HCT116 (cell line): ENCODE measurements around the gene MFRP. TPM values are rescaled to one million over a fixed set of nuclear protein-coding genes. Genes with fewer than 3 reads are reported as not detected.
A peak's percentile ranks its signal among the peaks of the same experiment; 100 is the strongest.

Source experiments
- ATAC-seq: fragments of 200-7000 bp; cut with Tn5 transposase; 2 replicates; pipeline ENCODE4 v1.9.1; 2020; ENCODE audit warnings: mild to moderate bottlenecking, moderate library complexity
- BruUV-seq: library from RNA; stranded (reverse); fragments of 400-500 nt; replicated peaks from 2 replicates; lab custom pipeline; 2021; lab: Mats Ljungman, UMichigan
- CTCF ChIA-PET: fragments of 300-600 bp; sonication (Branson Sonifier 250); formaldehyde crosslinking; loops from one replicate; lab custom pipeline; 2021; ENCODE audit warnings: antibody characterized with exemption; lab: Charles Lee
- POLR2A ChIA-PET: fragments of 300-600, 350-600 bp; sonication (Branson Sonifier 250); formaldehyde crosslinking; loops from one replicate; lab custom pipeline; 2021; ENCODE audit warnings: antibody characterized with exemption; lab: Charles Lee
- RAD21 ChIA-PET, 2 experiments: fragments of 300-600 bp; sonication (Branson Sonifier 250); formaldehyde crosslinking; loops; one replicate each; lab custom pipeline; 2023; ENCODE audit warnings: low total read pairs in 2 of 2; ENCODE audit not compliant: uncharacterized antibody in 2 of 2, unreplicated experiment in 2 of 2, low non-redundant PET in 1 of 2; lab: Charles Lee
- DNase-seq: peaks from one replicate; pipeline ENCODE4 v3.0.0-alpha.2; 2010; ENCODE audit warnings: low read depth, low spot score
- H2AFZ ChIP-seq: fragments of 200-600 bp; shearing (Covaris generic), sonication (generic); 2 replicates; pipeline ENCODE4 v1.6.1; 2017; ENCODE audit warnings: low read depth, mixed run types, mixed read lengths, antibody characterized with exemption, low read length; ENCODE audit not compliant: poor library complexity, severe bottlenecking
- H3K27ac ChIP-seq: 2 replicates; pipeline ENCODE4 v1.5.1; 2012; ENCODE audit warnings: low read depth, low read length
- H3K27me3 ChIP-seq: fragments of 200-600 bp; sonication (generic); 2 replicates; pipeline ENCODE4 v1.6.1; 2016; ENCODE audit warnings: mixed run types, low read length, mixed read lengths; ENCODE audit not compliant: insufficient read depth
- H3K36me3 ChIP-seq, 2 experiments: fragments of 200-500 bp in 1 of 2; fragments of 200-600 bp in 1 of 2; sonication (Bioruptor generic) in 1 of 2; sonication (generic) in 1 of 2; 2 replicates each; pipeline versions ENCODE4 v1.5.1 to v1.6.1; 2014 to 2016; ENCODE audit warnings: low read length in 2 of 2, inconsistent platforms in 1 of 2, mixed read lengths in 1 of 2, mixed run types in 1 of 2; ENCODE audit not compliant: insufficient read depth in 2 of 2, control insufficient read depth in 1 of 2
- H3K4me1 ChIP-seq, 2 experiments: fragments of 200-600 bp in 1 of 2; sonication (generic) in 1 of 2; 2 replicates each; pipeline versions ENCODE4 v1.5.1 to v1.6.1; 2012 to 2017; ENCODE audit warnings: low read length in 2 of 2, inconsistent platforms in 1 of 2, mild to moderate bottlenecking in 1 of 2, mixed read lengths in 1 of 2, mixed run types in 1 of 2, moderate library complexity in 1 of 2; ENCODE audit not compliant: insufficient read depth in 2 of 2, control insufficient read depth in 1 of 2
- H3K4me2 ChIP-seq: fragments of 200-600 bp; sonication (generic); 2 replicates; pipeline ENCODE4 v1.6.1; 2017; ENCODE audit warnings: mixed run types, low read length, mixed read lengths
- H3K4me3 ChIP-seq, 2 experiments: fragments of 200-600 bp in 1 of 2; sonication (generic) in 1 of 2; replicated peaks in 1 of 2; 2 replicates each; pipeline ENCODE4 v1.5.1; 2011 to 2016; ENCODE audit warnings: low read length in 2 of 2, control low read depth in 1 of 2, low read depth in 1 of 2, mild to moderate bottlenecking in 1 of 2, mixed read lengths in 1 of 2, mixed run types in 1 of 2
- H3K79me2 ChIP-seq: fragments of 200-600 bp; sonication (generic); 2 replicates; pipeline ENCODE4 v1.6.1; 2017; ENCODE audit warnings: mild to moderate bottlenecking, mixed run types, low read length, moderate library complexity, mixed read lengths; ENCODE audit not compliant: insufficient read depth
- H3K9ac ChIP-seq: fragments of 200-600 bp; sonication (generic); 2 replicates; pipeline ENCODE4 v1.6.1; 2016; ENCODE audit warnings: low read length, mixed read lengths
- H3K9me2 ChIP-seq: fragments of 200-600 bp; sonication (generic), shearing (Covaris generic); 2 replicates; pipeline ENCODE4 v1.6.1; 2017; ENCODE audit warnings: mixed run types, mild to moderate bottlenecking, moderate library complexity; ENCODE audit not compliant: insufficient read depth
- H3K9me3 ChIP-seq, 2 experiments: fragments of 200-500 bp in 1 of 2; fragments of 200-600 bp in 1 of 2; sonication (Bioruptor generic) in 1 of 2; sonication (generic) in 1 of 2; 2 replicates each; pipeline ENCODE4 v1.6.1; 2014 to 2017; ENCODE audit warnings: low read length in 2 of 2, mixed read lengths in 2 of 2, inconsistent platforms in 1 of 2, low read depth in 1 of 2, mild to moderate bottlenecking in 1 of 2, mixed run types in 1 of 2, moderate library complexity in 1 of 2; ENCODE audit not compliant: control insufficient read depth in 1 of 2, insufficient read depth in 1 of 2
- H4K20me1 ChIP-seq: fragments of 200-600 bp; sonication (generic), shearing (Covaris generic); 2 replicates; pipeline ENCODE4 v1.6.1; 2017; ENCODE audit warnings: mixed run types, mild to moderate bottlenecking, moderate library complexity; ENCODE audit not compliant: insufficient read depth
- CEBPB ChIP-seq: IDR thresholded peaks from 2 replicates; pipeline ENCODE4 v1.6.1; 2012; ENCODE audit warnings: low read depth
- ELF1 ChIP-seq: IDR thresholded peaks from 2 replicates; pipeline ENCODE4 v1.6.1; 2012; ENCODE audit warnings: low read depth, borderline replicate concordance
- EZH2 ChIP-seq: fragments of 200-600 bp; sonication (generic); IDR thresholded peaks from 2 replicates; pipeline ENCODE4 v1.6.1; 2017; ENCODE audit warnings: antibody characterized with exemption, mixed run types
- POLR2A ChIP-seq: IDR thresholded peaks from 2 replicates; pipeline ENCODE4 v1.7.0; 2011; ENCODE audit warnings: borderline replicate concordance; ENCODE audit not compliant: insufficient read depth, insufficient read length; ENCODE audit errors: extremely low read depth
- POLR2AphosphoS5 ChIP-seq: IDR thresholded peaks from 2 replicates; pipeline ENCODE4 v1.6.1; 2011; ENCODE audit warnings: mild to moderate bottlenecking, low read depth, low read length, moderate library complexity
- RAD21 ChIP-seq: IDR thresholded peaks from 2 replicates; pipeline ENCODE4 v1.6.1; 2012; ENCODE audit warnings: low read depth, mild to moderate bottlenecking
- YY1 ChIP-seq: IDR thresholded peaks from 2 replicates; pipeline ENCODE4 v1.6.1; 2011; ENCODE audit warnings: low read length, low read depth, moderate library complexity, mild to moderate bottlenecking; ENCODE audit not compliant: insufficient replicate concordance; ENCODE audit errors: extremely low read depth
- ZBTB33 ChIP-seq: IDR thresholded peaks from 2 replicates; pipeline ENCODE4 v1.6.1; 2011; ENCODE audit warnings: mild to moderate bottlenecking, low read length, moderate library complexity; ENCODE audit not compliant: insufficient replicate concordance; ENCODE audit errors: extremely low read depth
- ZFX ChIP-seq: fragments of 450-650 bp; IDR thresholded peaks from 2 replicates; pipeline ENCODE4 v1.6.1; 2017
- intact Hi-C: fragments of 100-400 bp; cut with micrococcal nuclease; formaldehyde crosslinking; loops from 2 replicates; pipeline ENCODE4 v1.10.0; 2022
- total RNA-seq: library from RNA; stranded (reverse); gene quantifications from one replicate; pipeline ENCODE4 v1.2.1, GENCODE V29; 2021; ENCODE audit not compliant: unreplicated experiment
- TF ChIP-seq, protein P1 (sequence below): IDR thresholded peaks from 2 replicates; pipeline ENCODE4 v1.6.1; 2012; ENCODE audit warnings: low read depth
- TF ChIP-seq, protein P2 (sequence below), 3 experiments: fragments of 200-600 bp in 1 of 3; sonication (generic) in 1 of 3; IDR thresholded peaks in 2 of 3; conservative IDR thresholded peaks in 1 of 3; 2 replicates each; pipeline ENCODE4 v1.5.1; 2012 to 2017; ENCODE audit warnings: low read depth in 2 of 3, low read length in 2 of 3, antibody characterized with exemption in 1 of 3, borderline replicate concordance in 1 of 3, control low read depth in 1 of 3, mild to moderate bottlenecking in 1 of 3, mixed read lengths in 1 of 3, mixed run types in 1 of 3, moderate library complexity in 1 of 3; ENCODE audit not compliant: insufficient read depth in 1 of 3

Gene MFRP
- total RNA-seq, 1 experiment from 2014 or later, result not detected

- H3K4me1 ChIP-seq, result peaks cover 19 to 39% of the 10 kb centered on the region in 2 experiments
- no peak overlapping the region for H3K4me2 ChIP-seq
- no peaks in the 10 kb centered on the region for H3K27me3 ChIP-seq
- CTCF ChIA-PET, result interaction anchor here (0.5 to 7.5 kb wide), 11 partner anchors 9 to 732 kb away, joined by 3 to 54 read pairs (median 5); partner anchors contain the start of genes CBL, DPAGT1 and NLRX1
- H3K79me2 ChIP-seq, result no peaks in the 10 kb centered on the region
- POLR2A ChIA-PET, result interaction anchor here (1.4 kb wide), 1 partner anchor 36 kb away, joined by 3 read pairs; no protein-coding TSS in a partner anchor
- TF ChIP-seq, protein P1, sequence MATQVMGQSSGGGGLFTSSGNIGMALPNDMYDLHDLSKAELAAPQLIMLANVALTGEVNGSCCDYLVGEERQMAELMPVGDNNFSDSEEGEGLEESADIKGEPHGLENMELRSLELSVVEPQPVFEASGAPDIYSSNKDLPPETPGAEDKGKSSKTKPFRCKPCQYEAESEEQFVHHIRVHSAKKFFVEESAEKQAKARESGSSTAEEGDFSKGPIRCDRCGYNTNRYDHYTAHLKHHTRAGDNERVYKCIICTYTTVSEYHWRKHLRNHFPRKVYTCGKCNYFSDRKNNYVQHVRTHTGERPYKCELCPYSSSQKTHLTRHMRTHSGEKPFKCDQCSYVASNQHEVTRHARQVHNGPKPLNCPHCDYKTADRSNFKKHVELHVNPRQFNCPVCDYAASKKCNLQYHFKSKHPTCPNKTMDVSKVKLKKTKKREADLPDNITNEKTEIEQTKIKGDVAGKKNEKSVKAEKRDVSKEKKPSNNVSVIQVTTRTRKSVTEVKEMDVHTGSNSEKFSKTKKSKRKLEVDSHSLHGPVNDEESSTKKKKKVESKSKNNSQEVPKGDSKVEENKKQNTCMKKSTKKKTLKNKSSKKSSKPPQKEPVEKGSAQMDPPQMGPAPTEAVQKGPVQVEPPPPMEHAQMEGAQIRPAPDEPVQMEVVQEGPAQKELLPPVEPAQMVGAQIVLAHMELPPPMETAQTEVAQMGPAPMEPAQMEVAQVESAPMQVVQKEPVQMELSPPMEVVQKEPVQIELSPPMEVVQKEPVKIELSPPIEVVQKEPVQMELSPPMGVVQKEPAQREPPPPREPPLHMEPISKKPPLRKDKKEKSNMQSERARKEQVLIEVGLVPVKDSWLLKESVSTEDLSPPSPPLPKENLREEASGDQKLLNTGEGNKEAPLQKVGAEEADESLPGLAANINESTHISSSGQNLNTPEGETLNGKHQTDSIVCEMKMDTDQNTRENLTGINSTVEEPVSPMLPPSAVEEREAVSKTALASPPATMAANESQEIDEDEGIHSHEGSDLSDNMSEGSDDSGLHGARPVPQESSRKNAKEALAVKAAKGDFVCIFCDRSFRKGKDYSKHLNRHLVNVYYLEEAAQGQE, result no peak
- TF ChIP-seq ELF1, result no peak
- TF ChIP-seq YY1, result peak; percentile 37
- TF ChIP-seq EZH2, result no peak
- TF ChIP-seq POLR2AphosphoS5, result no peak
- peak; percentile 96 for TF ChIP-seq RAD21
- no peak for TF ChIP-seq CEBPB
- no peak for TF ChIP-seq POLR2A
- TF ChIP-seq, protein P2, sequence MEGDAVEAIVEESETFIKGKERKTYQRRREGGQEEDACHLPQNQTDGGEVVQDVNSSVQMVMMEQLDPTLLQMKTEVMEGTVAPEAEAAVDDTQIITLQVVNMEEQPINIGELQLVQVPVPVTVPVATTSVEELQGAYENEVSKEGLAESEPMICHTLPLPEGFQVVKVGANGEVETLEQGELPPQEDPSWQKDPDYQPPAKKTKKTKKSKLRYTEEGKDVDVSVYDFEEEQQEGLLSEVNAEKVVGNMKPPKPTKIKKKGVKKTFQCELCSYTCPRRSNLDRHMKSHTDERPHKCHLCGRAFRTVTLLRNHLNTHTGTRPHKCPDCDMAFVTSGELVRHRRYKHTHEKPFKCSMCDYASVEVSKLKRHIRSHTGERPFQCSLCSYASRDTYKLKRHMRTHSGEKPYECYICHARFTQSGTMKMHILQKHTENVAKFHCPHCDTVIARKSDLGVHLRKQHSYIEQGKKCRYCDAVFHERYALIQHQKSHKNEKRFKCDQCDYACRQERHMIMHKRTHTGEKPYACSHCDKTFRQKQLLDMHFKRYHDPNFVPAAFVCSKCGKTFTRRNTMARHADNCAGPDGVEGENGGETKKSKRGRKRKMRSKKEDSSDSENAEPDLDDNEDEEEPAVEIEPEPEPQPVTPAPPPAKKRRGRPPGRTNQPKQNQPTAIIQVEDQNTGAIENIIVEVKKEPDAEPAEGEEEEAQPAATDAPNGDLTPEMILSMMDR (IDR thresholded peaks at IDR 0.05 in 2 of 3, conservative IDR thresholded peaks at IDR 0.05 in 1 of 3; ENCODE audit: borderline replicate concordance in 1 of 3, insufficient read depth in 1 of 3, low read depth in 2 of 3, low read length in 2 of 3), result peak; percentile 94 to 96 (median 95)
- no peak for TF ChIP-seq ZFX
- TF ChIP-seq ZBTB33, result no peak
- no peak overlapping the region for H2AFZ ChIP-seq
- no TSS peak for BruUV-seq
- intact Hi-C loops, result loop anchor here (1.0 kb wide), 1 partner anchor 18 kb away; no protein-coding TSS in a partner anchor
- no peaks in the 10 kb centered on the region for H3K9me3 ChIP-seq
- RAD21 ChIA-PET, result interaction anchor here (0.6 to 0.9 kb wide), 2 partner anchors 18 kb away, joined by 3 to 4 read pairs; no protein-coding TSS in a partner anchor
- no peak overlapping the region for H3K27ac ChIP-seq
- H3K9ac ChIP-seq, result no peak overlapping the region
- no peaks in the 10 kb centered on the region for H3K9me2 ChIP-seq
- H3K4me3 ChIP-seq, result no peak overlapping the region
- H4K20me1 ChIP-seq, result no peaks in the 10 kb centered on the region
- no peaks in the 10 kb centered on the region for H3K36me3 ChIP-seq
- peak; percentile 80 for ATAC-seq
- no peak for DNase-seq
Observed at GRCh38 chr11:119373921-119374631, 27.6 kb upstream of the MFRP start.
